MM.1S (cell line): Measurements from ENCODE around the gene CYS1.

Experiments used
- EZH2phosphoT487 ChIP-seq: fragments of 300-600 bp; sonication (generic); IDR thresholded peaks from 2 replicates; pipeline ENCODE4 v1.6.1; 2018; ENCODE audit warnings: antibody characterized with exemption, low read length
- TF ChIP-seq, protein P1 (sequence below): fragments of 300-600 bp; sonication (generic); IDR thresholded peaks from 2 replicates; pipeline ENCODE4 v1.5.1; 2016; ENCODE audit warnings: antibody characterized with exemption, low read length, mixed read lengths

DNA sequence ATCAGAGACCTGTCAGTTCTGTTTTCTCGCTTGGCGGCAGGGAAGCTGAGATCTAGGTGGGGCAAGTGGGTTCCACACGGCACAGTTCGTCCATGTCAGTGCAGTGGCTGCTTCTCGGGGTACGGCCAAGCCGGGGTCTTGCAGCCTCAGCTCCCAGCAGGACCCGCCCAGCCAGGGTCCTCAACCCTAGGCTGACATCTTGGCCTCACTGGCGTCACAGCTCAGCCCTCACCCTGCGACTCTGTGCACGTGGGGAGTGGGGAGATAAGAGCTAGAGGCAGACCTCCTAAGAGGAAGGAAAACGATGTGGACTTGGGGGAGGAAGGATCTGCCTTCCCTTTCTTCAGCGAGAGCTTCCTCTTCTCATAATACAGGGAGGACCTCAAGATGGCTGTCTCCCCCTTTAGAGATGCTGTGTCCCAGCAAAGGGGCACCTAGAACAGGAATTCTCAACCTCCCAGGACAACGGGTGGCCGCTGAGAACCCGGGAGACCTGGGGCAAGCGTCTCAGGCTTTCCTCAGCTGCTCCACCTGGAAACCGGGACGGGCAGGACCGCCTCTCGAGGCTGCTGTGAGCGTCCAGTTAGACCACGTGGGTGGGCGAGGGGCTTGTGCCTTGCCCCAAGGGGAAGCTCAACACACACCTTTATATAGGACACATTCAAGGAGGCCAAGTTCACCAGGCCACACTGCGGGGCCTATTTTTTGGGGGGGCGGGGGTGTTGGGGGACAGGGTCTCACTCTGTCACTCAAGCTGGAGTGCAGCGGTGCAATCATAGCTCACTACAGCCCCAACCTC is 60.4 kb downstream of the CYS1 start:
- TF ChIP-seq, protein P1, sequence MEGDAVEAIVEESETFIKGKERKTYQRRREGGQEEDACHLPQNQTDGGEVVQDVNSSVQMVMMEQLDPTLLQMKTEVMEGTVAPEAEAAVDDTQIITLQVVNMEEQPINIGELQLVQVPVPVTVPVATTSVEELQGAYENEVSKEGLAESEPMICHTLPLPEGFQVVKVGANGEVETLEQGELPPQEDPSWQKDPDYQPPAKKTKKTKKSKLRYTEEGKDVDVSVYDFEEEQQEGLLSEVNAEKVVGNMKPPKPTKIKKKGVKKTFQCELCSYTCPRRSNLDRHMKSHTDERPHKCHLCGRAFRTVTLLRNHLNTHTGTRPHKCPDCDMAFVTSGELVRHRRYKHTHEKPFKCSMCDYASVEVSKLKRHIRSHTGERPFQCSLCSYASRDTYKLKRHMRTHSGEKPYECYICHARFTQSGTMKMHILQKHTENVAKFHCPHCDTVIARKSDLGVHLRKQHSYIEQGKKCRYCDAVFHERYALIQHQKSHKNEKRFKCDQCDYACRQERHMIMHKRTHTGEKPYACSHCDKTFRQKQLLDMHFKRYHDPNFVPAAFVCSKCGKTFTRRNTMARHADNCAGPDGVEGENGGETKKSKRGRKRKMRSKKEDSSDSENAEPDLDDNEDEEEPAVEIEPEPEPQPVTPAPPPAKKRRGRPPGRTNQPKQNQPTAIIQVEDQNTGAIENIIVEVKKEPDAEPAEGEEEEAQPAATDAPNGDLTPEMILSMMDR, result no peak
- TF ChIP-seq EZH2phosphoT487, result no peak
